Astrocyte (in vitro differentiated cells and primary cell): ENCODE data around the gene ABHD17C. TPM values are rescaled to one million over a fixed set of nuclear protein-coding genes. Genes with fewer than 3 reads are reported as not detected.

Source experiments
- DNase-seq: peaks from one replicate; pipeline ENCODE4 v3.0.0-alpha.2; 2010; ENCODE audit warnings: low read depth
- FAIRE-seq: peaks from 2 replicates; lab custom pipeline; 2011; peaks lifted over from hg19 to GRCh38; lab: Jason Lieb, UNC
- H2AFZ ChIP-seq: 2 replicates; pipeline ENCODE4 v1.6.0; 2012; ENCODE audit warnings: low read depth, low read length, inconsistent platforms
- H3K27ac ChIP-seq: 2 replicates; pipeline ENCODE4 v1.5.1; 2011; ENCODE audit warnings: low read depth, low read length, inconsistent platforms
- H3K27me3 ChIP-seq: 2 replicates; pipeline ENCODE4 v1.6.0; 2011; ENCODE audit warnings: low read length, inconsistent platforms; ENCODE audit not compliant: insufficient read depth
- H3K36me3 ChIP-seq: 2 replicates; pipeline ENCODE4 v1.5.1; 2011; ENCODE audit warnings: low read length, inconsistent platforms; ENCODE audit not compliant: insufficient read depth
- H3K4me1 ChIP-seq: 2 replicates; pipeline ENCODE4 v1.5.1; 2011; ENCODE audit warnings: low read length, inconsistent platforms; ENCODE audit not compliant: insufficient read depth
- H3K4me2 ChIP-seq: 2 replicates; pipeline ENCODE4 v1.6.0; 2012; ENCODE audit warnings: low read length, inconsistent platforms
- H3K4me3 ChIP-seq: 2 replicates; pipeline ENCODE4 v1.5.1; 2011; ENCODE audit warnings: low read depth, mild to moderate bottlenecking, low read length, inconsistent platforms; ENCODE audit not compliant: insufficient read depth
- H3K79me2 ChIP-seq: 2 replicates; pipeline ENCODE4 v1.6.0; 2012; ENCODE audit warnings: mild to moderate bottlenecking, low read length, inconsistent platforms; ENCODE audit not compliant: insufficient read depth
- H3K9ac ChIP-seq: 2 replicates; pipeline ENCODE4 v1.6.0; 2012; ENCODE audit warnings: mild to moderate bottlenecking, low read length, inconsistent platforms
- H3K9me3 ChIP-seq: 2 replicates; pipeline ENCODE4 v1.5.1; 2012; ENCODE audit warnings: low read depth, mild to moderate bottlenecking, low read length, inconsistent platforms; ENCODE audit not compliant: insufficient read depth
- H4K20me1 ChIP-seq: 2 replicates; pipeline ENCODE4 v1.6.0; 2012; ENCODE audit warnings: low read length, inconsistent platforms; ENCODE audit not compliant: insufficient read depth
- H3K27ac Mint-ChIP-seq: one replicate; pipeline ENCODE4 v1.8.0; 2021; ENCODE audit warnings: mild to moderate bottlenecking, mixed read lengths; ENCODE audit not compliant: unreplicated experiment
- H3K27me3 Mint-ChIP-seq: one replicate; pipeline ENCODE4 v1.8.0; 2021; ENCODE audit warnings: low read depth, mixed read lengths; ENCODE audit not compliant: unreplicated experiment
- H3K36me3 Mint-ChIP-seq: one replicate; pipeline ENCODE4 v1.8.0; 2021; ENCODE audit warnings: low read depth, mixed read lengths; ENCODE audit not compliant: unreplicated experiment
- H3K4me1 Mint-ChIP-seq: one replicate; pipeline ENCODE4 v1.8.0; 2021; ENCODE audit warnings: low read depth, mixed read lengths; ENCODE audit not compliant: unreplicated experiment
- H3K4me3 Mint-ChIP-seq: one replicate; pipeline ENCODE4 v1.8.0; 2021; ENCODE audit warnings: mild to moderate bottlenecking, moderate library complexity, mixed read lengths; ENCODE audit not compliant: unreplicated experiment
- H3K9me3 Mint-ChIP-seq: one replicate; pipeline ENCODE4 v1.8.0; 2021; ENCODE audit warnings: mild to moderate bottlenecking, mixed read lengths; ENCODE audit not compliant: unreplicated experiment
- EZH2 ChIP-seq: IDR thresholded peaks from 2 replicates; pipeline ENCODE4 v1.6.1; 2012; ENCODE audit warnings: mild to moderate bottlenecking, low read length, inconsistent platforms; ENCODE audit not compliant: insufficient read depth
- total RNA-seq: library from RNA; stranded (reverse); gene quantifications from 2 replicates; pipeline ENCODE4 v1.2.1, GENCODE V29; 2021
- TF ChIP-seq, protein P1 (sequence below): IDR thresholded peaks from 2 replicates; pipeline ENCODE4 v1.5.1; 2011; ENCODE audit warnings: low read depth, mild to moderate bottlenecking, inconsistent platforms, low read length, moderate library complexity; ENCODE audit not compliant: insufficient read depth

The ABHD17C gene
- total RNA-seq, 1 donor from 2014 or later, result 10.2 TPM

DNA sequence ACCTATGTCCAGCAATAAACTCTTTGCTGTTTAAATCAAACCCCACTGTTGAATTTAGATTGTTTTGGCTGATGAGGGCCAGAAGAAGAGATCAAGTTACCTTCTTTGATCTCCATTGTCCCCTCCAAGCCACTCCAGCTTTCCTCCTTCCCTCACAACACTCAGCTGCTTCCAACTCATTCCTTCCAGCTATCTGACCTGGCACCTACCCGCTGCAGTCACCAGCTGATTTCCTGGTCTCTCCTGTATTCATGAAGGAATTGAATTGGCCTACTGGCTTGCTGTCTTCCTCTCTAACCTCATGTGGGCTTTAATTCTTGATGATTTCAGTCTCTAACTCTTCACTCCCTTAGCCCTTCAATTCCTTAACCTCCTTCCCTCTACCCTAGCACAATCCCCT, 40.8 kb upstream of the ABHD17C start:
- no peaks in the 10 kb centered on the region for H3K36me3 Mint-ChIP-seq
- no peak overlapping the region for H3K4me3 Mint-ChIP-seq
- H3K9me3 Mint-ChIP-seq, result peaks cover 16% of the 10 kb centered on the region
- H3K27ac Mint-ChIP-seq, result no peak overlapping the region
- H3K36me3 ChIP-seq, result no peaks in the 10 kb centered on the region
- no peak overlapping the region for H3K27ac ChIP-seq
- no peak overlapping the region for H2AFZ ChIP-seq
- no peak overlapping the region for H3K4me3 ChIP-seq
- H3K79me2 ChIP-seq, result no peaks in the 10 kb centered on the region
- no peaks in the 10 kb centered on the region for H3K4me1 ChIP-seq
- no peak for TF ChIP-seq EZH2
- TF ChIP-seq, protein P1, sequence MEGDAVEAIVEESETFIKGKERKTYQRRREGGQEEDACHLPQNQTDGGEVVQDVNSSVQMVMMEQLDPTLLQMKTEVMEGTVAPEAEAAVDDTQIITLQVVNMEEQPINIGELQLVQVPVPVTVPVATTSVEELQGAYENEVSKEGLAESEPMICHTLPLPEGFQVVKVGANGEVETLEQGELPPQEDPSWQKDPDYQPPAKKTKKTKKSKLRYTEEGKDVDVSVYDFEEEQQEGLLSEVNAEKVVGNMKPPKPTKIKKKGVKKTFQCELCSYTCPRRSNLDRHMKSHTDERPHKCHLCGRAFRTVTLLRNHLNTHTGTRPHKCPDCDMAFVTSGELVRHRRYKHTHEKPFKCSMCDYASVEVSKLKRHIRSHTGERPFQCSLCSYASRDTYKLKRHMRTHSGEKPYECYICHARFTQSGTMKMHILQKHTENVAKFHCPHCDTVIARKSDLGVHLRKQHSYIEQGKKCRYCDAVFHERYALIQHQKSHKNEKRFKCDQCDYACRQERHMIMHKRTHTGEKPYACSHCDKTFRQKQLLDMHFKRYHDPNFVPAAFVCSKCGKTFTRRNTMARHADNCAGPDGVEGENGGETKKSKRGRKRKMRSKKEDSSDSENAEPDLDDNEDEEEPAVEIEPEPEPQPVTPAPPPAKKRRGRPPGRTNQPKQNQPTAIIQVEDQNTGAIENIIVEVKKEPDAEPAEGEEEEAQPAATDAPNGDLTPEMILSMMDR, result no peak
- no peak for FAIRE-seq
- DNase-seq, result no peak
- peaks cover 3% of the 10 kb centered on the region for H3K9me3 ChIP-seq
- H3K27me3 ChIP-seq, result peaks cover 3% of the 10 kb centered on the region
- H4K20me1 ChIP-seq, result no peaks in the 10 kb centered on the region
- H3K9ac ChIP-seq, result no peak overlapping the region
- no peaks in the 10 kb centered on the region for H3K27me3 Mint-ChIP-seq
- no peak overlapping the region for H3K4me2 ChIP-seq
- H3K4me1 Mint-ChIP-seq, result peaks cover 3% of the 10 kb centered on the region

DNA sequence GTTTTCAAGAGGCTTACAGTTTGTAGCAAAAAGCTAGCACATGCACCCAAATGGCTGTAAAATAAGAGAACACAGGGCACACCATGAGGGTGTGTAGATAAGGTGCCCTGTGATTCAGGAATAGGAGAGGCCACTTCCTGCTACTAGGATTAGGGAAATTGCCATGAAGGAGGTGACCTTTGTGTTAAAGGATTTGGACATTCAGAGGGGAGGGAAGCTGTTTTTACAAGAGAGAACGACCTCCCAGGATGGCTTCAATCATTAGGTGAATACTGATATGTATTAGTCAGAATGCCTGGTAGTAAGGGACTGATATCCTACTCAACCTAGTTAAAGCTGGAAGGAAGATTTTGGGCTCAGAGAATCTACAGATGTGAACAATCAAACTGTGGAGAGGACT, 35.7 kb upstream of the ABHD17C start:
- FAIRE-seq, result no peak
- Histone ChIP-seq H3K36me3 (no peaks in the 10 kb centered on the region), H3K9ac (no peak overlapping the region), H2AFZ (no peak overlapping the region), H3K9me3 (no peaks in the 10 kb centered on the region), H3K4me2 (no peak overlapping the region), H3K27ac (no peak overlapping the region), H3K27me3 (no peaks in the 10 kb centered on the region), H3K4me1 (no peaks in the 10 kb centered on the region), H3K79me2 (no peaks in the 10 kb centered on the region), H3K4me3 (no peak overlapping the region), H4K20me1 (no peaks in the 10 kb centered on the region)
- Mint-ChIP-seq H3K27me3 (no peaks in the 10 kb centered on the region), H3K27ac (no peak overlapping the region), H3K4me3 (no peak overlapping the region), H3K9me3 (no peaks in the 10 kb centered on the region), H3K4me1 (peaks cover 5% of the 10 kb centered on the region), H3K36me3 (no peaks in the 10 kb centered on the region)
- DNase-seq, result no peak
- TF ChIP-seq, protein P1, result no peak
- TF ChIP-seq EZH2, result no peak

DNA sequence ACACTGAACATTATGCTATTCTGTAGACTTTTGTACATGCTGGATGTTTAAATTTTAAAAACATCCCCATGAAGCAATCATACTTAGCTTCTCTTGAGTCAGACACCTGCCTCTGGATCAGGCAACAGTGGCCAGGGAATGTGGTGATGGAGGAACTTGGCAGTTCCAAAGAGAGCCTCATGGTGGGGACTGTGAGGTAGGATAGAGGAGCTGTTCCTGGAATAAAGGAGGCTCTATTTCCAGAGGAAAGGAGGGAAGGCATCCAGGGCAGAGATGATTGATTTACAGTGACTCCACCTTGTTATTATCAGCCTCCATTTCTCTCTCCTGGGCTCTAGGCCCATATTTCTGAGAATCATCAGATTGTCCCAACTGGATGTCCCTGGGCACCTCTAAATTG, 35.0 kb upstream of the ABHD17C start:
- no peak overlapping the region for H3K4me3 ChIP-seq
- FAIRE-seq, result peak; percentile 9
- H3K27ac Mint-ChIP-seq, result no peak overlapping the region
- no peaks in the 10 kb centered on the region for H3K9me3 ChIP-seq
- no peaks in the 10 kb centered on the region for H3K36me3 ChIP-seq
- no peak overlapping the region for H3K9ac ChIP-seq
- DNase-seq, result peak; percentile 27
- no peaks in the 10 kb centered on the region for H3K4me1 ChIP-seq
- H3K79me2 ChIP-seq, result no peaks in the 10 kb centered on the region
- H3K27me3 Mint-ChIP-seq, result peaks cover 2% of the 10 kb centered on the region
- H4K20me1 ChIP-seq, result no peaks in the 10 kb centered on the region
- H3K4me2 ChIP-seq, result no peak overlapping the region
- H2AFZ ChIP-seq, result no peak overlapping the region
- H3K27ac ChIP-seq, result no peak overlapping the region
- no peaks in the 10 kb centered on the region for H3K27me3 ChIP-seq
- peaks cover 5% of the 10 kb centered on the region for H3K4me1 Mint-ChIP-seq
- no peak for TF ChIP-seq EZH2
- TF ChIP-seq, protein P1, result peak; percentile 33
- peaks cover 2% of the 10 kb centered on the region for H3K9me3 Mint-ChIP-seq
- H3K36me3 Mint-ChIP-seq, result no peaks in the 10 kb centered on the region
- no peak overlapping the region for H3K4me3 Mint-ChIP-seq
